HG02938 (cell line): ENCODE data around the gene NENF.
"Not testable (repeated sequence)": the region's sequence is repeated elsewhere in the genome, so short reads cannot be mapped to it uniquely, and the experiment has no call there.

ENCODE experiments used
- ATAC-seq: cut with Tn5 transposase; IDR thresholded peaks from one replicate; pipeline ENCODE4 v1.9.1; 2021; ENCODE audit warnings: mild to moderate bottlenecking, moderate library complexity; ENCODE audit not compliant: unreplicated experiment

Gene NENF

DNA sequence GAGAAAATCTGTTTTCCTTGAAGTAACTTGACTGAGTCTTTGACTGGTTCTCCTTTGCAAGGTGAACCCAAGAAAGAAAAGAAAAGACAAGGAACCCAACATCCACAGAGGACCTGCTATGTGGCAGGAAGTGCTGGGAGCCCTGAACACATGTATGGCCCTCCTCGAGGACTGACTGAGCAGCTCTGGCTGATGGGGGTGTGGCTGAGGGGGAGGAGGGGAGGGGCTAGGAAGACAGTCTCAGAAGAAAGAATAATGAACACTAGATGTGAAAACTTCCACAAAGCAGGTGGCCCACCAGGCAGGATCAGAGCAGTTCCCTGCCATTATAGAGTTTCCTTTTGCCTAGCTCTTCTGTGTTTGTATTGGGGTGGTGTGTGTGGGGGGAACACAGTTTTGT, 26.1 kb downstream of the NENF start:
- ATAC-seq, result no peak

DNA sequence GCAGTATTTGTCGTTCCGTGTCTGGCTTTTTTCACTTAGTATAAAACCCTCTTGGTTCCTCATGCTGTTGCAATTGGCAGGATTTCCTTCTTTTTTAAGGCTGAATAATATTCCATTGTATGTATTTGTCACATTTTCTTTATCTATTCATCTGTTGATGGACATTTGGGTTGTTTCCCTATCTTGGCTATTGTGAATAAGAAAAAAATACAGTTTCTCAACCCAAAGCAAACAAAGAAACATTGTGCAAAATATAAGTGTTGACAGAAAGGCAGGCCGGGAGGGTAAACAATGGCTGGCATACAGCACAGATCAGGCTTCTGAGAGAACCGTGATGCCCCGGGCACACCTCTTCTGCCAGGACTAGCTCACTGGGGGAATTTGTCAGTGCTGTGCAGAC, 26.9 kb downstream of the NENF start:
- no peak for ATAC-seq

DNA sequence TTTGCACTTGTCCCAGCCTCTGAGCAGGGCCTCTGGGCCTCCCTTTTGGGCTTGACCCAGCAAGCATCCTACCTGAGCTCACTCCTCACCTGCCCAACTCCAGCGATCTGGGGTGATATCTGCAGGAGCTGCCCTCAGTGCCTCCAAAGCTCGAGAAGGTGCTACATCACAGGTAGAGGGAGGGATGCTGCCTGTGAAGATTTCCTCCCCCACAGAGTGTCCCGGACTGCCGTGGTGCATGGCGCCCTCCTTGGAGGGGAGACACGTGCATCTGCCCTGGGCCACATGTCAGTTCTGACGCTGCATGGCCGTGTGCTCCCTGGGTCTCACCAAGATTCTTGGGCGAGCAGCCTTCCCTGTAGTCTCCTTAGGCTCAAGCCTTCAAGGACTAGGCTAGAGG, 27.7 kb downstream of the NENF start:
- no peak for ATAC-seq

GRCh38 chr1:212461916-212462660, 29.4 kb downstream of the NENF start:
- ATAC-seq, result no peak

DNA sequence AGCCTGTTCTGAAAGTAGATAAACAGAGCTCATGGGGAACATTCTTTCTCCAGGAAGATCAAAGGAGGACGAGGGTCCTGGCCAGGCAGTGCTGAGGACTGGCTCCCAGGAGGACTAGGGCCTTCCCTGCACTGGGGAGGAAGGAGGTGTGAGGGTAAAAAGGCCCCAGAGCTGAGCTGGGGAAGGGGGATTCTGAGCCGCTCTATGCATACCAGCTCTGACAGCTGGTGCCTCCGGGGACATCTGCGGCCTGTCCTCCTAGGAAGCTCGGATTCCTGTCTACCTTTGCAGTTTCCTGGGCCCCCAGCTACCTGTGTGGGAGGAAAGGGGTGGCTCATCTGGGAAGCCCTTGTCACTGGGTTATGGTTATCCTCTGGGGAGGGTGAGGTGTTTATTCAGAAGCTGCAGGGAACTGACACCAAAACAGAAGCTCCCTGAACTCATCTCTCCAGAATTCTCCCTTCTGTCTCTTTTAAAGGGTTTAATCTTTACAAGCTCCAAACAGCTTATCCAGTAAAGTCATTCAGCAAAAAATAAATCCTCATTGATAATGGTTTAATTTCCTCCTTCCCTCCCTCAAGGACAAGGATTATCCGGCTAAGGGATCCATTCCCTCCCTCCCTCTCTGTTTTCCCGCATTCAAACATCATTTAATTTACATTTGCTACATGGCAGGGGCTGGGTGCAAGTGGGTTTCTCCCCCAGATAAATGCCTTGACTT, 31.0 kb downstream of the NENF start:
- no peak for ATAC-seq

DNA sequence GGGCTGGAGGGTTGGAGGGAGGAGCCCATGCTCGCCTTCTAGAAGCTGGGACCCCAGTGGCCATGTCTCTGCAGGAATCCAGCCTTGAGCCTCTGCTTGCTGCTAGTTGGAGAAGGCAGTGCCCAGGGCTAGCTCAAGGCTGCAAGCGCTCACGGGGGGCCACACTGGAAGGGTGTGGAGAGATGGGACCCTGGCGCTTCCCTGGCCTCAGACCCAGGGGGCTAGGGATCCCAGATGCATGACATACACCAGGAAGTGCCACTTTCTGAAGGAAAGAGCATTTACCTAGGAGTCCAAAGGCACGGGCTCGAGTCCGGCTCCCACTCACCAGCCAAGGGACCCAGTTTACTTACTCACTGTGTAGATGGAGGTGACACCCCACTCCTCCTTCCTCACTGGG, 32.6 kb downstream of the NENF start:
- no peak for ATAC-seq

DNA sequence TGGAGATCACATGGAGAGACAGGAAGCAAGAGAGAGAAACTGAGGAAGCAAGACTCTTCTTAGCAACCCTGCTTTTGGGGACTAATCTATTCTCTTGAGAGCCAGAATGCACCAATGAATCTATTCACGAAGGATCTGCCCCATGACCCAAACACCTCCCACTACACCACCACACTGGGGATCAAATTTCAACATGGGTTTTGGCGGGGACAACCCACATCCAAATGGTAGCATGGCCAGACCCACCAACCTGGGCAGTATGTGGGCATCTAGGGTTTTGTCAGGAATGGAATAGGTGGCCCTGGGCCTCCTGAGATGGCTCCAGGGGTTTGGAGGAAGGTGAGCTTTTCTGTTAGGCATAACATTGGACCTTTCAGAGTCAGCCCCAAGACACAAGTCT, 33.7 kb downstream of the NENF start:
- ATAC-seq, result no peak

DNA sequence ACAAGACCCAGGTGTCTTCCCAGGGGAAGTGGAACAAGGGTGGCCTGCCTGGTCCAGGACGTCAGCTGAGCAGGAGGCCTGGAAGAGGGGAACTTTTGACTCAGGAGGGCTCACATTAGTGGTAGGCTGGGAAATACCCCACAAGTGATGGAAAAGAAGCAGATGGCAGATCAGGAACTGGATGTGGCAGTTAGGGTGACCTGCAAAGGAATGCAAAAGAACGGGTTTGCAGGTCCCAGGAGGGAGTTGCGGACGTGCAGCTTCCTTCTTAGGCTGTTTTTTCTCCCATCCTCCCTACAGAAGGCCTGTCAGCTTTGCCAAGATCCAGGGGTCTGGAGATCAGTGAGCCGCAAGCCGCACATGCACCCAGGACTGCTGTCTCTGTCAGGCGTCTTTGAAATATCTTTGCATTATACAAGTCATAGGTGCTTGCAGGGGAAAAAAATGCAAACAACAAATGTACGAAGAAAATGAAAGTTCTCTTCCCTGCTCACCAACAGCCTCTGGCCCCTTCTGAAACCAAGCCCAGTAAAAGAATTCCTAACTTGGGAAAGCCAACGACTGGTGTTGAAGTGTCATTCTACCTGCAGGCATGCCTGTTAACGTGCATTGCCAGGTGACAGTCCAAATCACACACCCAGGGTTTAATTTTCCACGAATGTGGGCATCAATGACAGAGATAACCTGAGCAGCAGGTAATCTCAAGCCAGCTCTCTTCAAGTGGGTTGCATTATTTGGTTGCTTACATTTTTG, 34.4 kb downstream of the NENF start:
- ATAC-seq, result no peak

DNA sequence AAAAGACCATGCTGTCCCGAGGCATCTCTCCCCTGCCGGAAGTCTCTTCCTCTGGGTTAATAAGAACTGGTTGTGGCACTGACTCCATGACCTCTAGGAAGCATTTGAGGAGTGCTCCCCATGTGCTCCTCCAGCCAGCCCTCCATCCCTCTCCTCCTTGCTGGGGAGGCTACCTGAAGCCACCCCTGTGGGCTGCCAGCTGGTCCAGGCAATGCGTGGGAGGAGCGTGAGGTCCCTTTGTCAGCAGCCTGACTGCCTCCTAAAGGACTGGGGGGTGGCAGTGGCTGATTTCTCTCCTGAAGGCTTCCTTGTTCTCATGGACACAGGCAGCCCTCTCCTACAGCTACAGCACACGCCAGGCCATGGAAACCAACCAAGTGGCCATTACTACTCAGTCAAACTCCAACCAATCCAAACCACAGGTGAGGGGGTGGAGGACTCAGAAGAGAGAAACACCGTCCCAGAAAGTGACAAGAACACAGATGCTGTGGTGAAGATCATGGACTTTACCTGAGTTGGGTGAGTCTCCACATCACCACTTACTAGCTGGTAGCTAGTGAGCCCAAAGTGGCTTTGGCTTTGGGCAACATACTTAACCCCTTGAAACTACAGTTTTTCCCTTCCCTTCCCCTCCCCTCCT, 35.2 kb downstream of the NENF start:
- ATAC-seq, result no peak

- no peak for ATAC-seq
These were observed 37.3 kb downstream of the NENF start for GRCh38 chr1:212470059-212470458.

DNA sequence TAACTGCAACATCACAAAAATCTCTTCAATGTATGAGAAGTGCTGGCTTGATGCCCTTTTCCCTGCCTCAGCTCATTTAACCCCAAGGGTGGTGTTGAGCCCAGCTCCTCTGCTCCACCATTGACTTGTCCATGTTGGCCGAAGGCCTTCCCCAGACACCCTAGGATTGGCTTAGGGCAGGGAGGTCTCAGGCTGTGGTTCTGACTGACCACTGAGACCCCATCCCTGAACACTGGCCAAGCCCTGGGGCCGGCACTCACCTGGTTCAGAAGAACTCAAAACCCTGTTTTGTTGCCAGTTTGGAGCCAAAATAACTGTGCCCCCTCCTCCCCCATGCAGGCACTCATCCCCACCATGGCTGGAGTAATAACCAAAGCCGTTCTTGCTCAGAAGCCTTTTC, 38.6 kb downstream of the NENF start:
- ATAC-seq, result no peak

DNA sequence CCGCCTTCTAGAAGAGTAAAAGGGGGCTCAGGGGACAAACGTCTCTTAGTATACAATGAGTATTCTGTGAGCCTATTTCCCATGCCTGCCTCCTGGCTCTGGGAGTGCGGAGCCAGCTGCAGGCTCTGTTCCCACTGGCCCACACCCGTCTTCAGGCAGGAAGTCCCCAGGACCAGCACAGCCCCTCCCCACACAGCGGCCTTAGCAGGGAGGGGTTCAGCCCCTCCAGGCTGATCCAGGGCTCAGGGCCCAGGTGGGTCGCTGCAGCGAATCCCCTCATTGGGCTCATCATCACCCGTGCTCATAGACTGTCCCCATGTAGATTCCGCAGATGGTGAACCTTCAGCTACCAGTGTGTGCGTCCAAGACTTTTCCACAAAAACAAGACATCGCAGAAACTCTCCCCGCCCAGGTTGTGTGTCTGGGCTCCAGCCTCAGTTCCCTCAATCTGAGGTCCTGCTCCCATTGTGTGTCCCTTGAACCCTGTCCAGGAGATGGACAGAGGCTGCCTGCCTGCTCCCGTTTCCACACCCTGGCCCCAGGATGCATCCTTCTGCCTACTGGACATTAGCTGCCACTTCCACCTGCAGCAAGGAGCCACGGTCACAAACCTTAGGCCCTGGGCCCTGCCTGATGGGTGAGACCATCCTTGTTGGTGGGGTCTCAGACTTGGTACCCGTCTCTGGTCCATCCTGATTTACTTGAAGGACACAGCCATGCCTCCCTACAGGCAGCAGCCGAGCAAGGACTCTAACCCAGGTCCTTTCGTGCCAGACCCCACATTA, 39.4 kb downstream of the NENF start:
- no peak for ATAC-seq

- ATAC-seq, result no peak
These were observed 41.0 kb downstream of the NENF start for GRCh38 chr1:212473729-212474128.

- no peak for ATAC-seq
These were observed 42.4 kb downstream of the NENF start for GRCh38 chr1:212475151-212475550.

GRCh38 chr1:212475831-212476230, 43.1 kb downstream of the NENF start:
- not testable (repeated sequence) for ATAC-seq

DNA sequence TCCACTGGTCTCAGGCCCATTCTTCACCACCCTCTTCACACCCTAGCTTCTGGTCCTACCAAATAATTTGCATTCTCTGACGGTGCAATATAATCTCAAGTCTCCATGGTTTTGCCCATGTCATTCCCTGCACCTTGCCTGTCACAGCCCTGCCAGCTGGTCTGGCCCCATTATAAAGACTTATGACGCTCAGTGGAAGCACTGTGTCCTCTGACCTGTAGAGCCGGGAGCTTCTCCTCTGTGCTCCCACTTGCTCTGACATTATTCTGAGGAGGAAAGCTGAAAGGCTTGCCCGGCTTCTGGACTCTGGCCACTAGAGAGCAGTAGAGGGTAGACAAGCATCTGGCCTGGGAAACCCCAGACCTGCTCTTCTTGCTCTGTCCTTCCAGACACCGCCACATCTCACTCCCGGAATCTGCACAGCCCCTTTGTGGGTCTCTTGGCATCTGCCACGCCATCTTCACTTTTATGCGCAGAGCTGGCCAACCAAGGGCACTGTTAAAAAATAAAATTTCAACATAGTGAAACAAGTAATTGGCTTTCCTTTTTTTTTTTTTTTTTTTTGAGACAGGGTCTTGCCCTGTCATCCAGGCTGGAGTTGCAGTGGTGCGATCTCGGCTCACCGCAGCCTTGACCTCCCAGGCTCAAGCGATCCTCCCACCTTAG, 44.4 kb downstream of the NENF start:
- peak; percentile 82 for ATAC-seq

DNA sequence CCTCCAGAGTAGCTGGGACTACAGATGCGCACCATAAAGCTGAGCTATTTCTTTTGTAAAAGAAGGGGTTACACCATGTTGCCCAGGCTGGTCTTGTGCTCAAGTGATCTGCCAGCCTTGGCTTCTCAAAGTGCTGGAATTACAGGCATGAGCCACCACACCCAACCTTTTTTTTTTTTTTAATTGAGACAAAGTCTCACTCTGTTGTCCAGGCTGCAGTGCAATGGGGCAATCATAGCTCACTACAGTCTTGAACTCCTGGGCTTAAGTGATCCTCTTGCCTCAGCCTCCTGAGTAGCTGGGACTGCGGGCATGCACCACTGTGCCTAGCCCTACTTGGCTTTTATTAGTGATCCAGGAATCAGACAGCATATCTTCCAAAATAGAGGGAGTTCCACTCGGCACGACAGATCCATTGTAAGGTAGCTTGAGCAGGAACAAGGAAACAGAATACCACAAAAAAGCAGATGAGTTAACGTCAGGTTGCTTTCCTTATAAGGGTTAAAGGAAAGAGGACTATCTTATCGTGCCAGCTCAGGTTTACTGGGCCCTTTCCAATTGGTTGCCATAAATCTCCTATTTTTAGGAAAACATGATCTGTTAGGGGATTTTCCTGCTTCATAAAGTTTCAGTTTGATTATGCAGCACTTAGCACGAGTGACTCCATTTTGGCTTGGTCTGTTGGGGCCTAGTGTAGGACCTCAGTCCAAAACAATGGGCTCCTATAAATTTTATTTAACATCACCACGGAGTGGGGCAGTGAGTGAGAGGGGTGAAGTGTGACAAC, 45.2 kb downstream of the NENF start:
- no peak for ATAC-seq

DNA sequence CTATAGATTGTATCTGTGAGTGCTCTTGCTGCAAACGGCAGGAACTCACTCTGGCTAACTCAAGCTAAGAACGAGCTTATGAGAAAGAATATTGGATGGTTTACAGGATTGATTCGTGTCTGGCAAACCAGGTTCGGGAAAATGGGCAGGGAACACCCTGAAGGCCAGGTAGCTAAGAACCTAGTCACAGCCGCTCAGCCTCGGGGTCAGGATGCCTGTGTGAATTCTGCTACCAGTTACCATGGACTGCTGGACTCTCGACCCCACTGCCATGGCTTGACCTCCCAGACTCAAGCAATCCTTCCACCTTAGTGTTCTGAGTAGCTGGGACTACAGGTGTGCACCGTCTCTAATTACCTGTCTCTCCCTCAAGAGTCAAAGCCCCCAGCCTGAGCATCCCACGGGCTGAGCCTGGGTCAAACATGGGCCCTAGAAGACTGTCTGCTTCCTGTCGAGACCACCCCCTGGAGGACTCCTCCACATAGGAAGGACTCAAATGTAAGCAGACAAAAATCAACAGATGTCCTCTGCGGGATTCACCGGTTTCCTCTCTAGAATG, 45.8 kb downstream of the NENF start:
- ATAC-seq, result no peak

DNA sequence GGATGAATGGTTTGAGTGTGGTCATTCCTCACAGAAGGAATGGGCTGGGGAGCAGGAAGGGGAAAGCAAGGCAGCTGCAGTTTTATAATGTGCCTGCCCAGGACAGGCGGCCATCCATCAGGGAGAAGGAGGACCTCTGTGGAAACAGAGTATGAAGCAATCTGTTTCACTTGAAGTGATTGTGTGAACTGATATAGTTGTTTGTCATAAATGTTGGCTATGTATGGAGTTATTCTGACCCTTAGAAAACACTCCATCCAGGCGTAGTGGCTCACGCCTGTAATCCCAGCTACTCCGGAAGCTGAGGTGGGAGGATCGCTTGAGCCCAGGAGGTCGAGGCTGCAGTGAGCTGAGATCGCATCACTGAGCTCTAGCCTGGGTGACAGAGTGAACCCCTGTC, 46.5 kb downstream of the NENF start:
- ATAC-seq, result no peak
